HG03064 (cell line): Measurements from ENCODE around the gene PPP1R12B.
"Not testable (repeated sequence)": the region's sequence is repeated elsewhere in the genome, so short reads cannot be mapped to it uniquely, and the experiment has no call there.

Experiments used
- ATAC-seq: cut with Tn5 transposase; IDR thresholded peaks from one replicate; pipeline ENCODE4 v1.9.1; 2021; ENCODE audit warnings: low read depth; ENCODE audit not compliant: unreplicated experiment

Gene PPP1R12B

DNA sequence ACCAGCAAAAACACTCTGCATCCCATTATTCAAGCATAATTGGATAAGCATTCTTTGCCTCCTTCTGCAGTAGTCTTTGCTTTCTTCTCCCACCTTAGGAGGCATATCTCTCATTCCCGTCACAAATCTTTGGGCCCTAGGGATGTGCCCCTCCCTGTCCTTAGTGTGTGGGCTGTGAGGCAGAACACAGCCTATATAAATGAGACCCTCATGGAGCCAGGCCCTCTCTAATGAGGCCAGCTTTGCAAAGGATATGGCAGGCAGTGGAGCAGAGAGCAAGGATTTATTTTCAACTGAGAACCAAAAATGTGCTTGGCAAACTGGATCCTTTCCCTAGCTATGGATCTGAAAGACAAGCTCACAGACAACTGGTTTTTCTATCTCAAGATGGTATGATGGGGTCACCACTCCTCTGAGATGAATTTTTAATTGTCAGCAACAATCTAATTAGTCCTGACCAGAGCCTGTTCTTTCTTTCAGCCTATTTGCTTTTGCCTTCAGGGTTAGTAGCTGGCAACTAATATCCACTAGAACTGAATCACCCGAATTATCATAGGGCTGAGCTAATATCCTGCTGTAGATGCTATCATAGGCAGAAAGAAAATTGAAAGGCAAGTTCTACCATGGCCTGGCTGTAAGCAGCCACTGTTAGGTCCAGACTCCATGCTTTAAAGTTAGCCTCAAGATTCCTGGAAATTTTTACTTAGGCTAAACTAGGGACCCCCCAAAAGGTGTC, 227.6 kb downstream of the PPP1R12B start:
- ATAC-seq: no peak

DNA sequence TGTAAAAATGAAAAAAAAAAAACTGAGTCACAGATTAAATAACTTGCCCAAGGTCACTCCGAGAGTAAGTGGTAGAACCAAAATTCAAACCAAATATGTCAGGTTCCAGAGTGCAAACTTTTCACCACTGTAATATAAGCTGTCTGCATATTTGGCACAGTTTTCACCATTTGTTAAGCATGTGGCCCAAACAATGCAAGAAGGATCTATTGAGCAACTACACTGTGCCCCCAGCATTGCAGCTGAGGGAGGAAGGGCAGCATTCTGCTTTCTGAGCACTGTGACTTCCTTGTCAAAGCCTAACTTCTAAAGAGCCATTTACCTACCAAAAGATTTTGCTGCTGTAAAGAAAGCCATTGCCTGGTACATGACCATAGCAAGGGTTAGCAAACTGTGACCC, 228.3 kb downstream of the PPP1R12B start:
- ATAC-seq: no peak

DNA sequence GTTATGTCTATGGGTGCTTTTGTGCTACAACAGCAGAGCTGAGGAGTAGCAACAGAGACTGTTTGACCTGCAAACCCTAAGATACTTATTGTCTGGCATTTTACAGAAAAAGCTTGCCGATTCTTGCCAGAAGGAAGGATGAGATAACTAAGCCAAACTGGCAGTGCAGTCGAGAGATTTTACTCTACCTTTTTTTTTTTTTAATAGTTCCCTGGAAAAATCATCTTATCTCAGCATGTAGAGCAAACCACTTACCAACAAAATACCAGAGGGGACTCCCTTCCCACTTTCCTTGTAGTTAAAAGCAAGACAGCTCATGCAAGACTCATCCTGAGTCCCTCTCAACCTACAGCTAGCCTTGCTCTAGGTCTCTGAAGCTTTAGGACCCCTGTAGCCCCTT, 228.9 kb downstream of the PPP1R12B start:
- no peak for ATAC-seq

DNA sequence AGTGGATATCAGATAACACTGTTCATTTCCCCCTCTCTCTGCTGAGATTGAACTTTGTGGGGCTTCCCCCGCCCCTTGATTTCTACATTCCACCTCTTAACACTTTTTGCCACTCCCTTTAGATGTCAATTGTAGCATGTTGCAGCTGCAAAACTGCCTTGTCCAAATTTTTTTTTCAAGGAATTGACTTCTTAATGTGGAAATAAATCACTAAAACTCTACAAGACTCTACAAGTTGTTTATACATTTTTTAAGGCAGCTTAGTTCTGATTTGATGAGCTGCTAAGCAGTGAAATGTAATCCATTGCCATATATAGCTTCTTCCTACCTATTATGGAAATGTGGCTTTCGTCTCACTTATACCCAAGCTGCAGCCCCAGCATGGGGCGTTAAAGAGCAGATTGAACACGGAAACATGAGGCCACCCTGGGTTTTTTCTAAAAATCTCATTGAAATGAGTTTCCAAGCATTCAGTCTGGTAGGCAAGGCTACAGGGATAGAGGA, 229.6 kb downstream of the PPP1R12B start:
- no peak for ATAC-seq

DNA sequence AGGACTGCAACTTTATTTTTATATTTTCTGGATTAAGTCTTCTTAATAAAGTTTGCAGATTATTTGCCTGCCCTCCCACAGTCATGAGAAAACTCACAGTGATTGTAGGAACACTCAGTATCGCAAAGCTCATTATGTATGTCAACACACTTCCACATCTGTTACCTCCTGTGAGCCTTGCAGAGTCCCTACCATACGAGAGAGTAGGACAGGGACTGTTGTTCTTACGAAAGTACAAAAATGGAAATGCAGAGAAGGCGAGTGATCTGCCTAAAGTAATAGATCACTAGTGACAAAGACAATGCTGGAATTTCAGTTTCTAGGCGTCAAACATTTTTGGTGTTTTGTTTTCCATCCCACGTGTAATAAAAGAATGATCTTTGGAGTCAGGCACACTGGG, 230.1 kb downstream of the PPP1R12B start:
- no peak for ATAC-seq

DNA sequence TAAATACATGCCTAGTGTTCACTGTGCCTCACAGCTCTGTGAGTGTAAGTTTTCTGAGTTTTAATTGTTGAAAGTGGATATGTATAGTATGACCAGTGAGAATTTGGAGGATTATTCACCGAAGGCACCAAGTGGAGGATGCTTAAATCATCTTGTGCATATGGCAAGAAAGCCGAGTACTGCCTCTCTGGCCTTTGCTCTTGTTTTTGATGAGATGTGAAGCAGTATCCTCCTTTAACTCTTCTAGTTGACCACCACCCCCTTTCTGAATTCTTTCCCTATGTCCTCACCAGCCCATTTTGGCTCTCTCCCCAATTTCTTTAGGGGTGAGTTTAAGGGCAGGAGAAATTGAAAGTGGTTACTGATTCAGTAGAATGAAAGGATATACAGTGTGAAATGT, 231.3 kb downstream of the PPP1R12B start:
- ATAC-seq: no peak

DNA sequence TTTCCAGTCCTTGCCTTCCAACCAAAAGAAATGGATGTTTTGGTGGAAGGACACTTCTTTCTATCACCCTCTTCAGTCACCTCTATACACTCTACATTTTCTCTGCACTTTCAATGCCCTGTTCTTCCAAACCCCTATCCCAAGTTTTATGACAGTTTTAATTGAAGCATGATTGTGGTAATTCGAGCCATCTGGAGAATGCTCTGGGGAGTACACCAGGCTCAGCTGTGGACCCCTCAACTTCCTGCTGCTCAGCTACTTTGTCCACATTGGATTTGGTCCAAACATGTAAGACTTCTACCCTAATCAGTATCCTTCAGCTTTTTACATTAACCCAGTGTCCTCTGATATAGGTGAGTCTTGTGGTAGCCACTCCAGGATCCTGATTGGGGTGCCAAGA, 232.1 kb downstream of the PPP1R12B start:
- ATAC-seq: no peak

DNA sequence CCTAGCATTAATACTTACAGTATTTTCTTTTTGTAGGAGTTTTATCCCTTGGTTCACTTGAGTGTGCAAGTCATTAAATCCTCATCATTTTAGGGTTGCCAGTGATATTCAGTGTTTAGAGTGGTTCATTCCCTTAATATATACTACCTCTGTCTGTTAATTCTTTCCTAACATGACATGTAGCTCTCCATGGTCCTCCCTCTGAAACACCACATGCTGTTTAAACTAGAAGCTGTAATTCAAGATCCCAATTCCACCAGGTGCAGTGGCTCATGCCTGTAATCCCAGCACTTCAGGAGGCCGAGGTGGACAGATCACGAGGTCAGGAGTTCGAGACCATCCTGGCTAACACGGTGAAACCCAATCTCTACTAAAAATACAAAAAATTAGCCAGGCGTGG, 233.9 kb downstream of the PPP1R12B start:
- not testable (repeated sequence) for ATAC-seq

DNA sequence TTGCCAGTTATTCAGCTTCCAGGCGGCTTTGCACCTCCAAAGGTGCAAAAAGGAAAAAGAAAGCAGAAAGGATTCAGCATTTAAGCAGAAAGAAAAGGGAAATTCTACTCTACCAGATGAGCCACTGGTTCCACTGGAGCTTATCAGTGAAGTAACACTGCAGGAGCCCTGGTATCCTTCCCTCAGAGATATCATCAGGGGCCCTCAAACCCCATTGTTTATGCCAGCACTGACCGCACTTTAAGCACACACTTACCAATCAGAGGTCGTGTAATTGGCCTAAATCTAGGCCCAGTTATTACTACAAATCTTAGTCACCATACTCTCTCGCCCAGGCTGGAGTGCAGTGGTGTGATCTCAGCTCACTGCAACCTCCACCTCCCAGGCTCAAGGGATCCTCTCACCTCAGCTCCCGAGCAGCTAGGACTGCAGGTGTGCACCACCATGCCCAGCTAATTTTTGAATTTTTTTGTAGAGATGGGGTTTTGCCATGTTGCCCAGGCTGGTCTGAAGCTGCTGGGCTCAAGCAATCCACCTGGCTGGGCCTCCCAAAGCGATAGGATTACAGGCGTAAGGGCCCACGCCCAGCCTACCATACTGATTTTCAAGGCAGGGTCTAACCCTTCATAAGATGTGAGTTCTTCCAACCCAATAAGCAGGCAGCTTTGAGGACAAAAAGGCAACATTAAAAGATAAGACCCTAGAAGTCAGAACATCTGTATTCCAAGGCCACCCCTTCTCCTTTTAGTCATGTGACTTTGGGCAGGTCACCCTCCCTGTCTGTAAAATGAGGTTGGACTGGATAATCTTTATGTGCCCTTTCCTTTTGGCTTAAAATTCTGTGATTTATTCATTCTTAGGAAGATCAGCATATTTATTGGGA, 236.4 kb downstream of the PPP1R12B start:
- no peak for ATAC-seq

DNA sequence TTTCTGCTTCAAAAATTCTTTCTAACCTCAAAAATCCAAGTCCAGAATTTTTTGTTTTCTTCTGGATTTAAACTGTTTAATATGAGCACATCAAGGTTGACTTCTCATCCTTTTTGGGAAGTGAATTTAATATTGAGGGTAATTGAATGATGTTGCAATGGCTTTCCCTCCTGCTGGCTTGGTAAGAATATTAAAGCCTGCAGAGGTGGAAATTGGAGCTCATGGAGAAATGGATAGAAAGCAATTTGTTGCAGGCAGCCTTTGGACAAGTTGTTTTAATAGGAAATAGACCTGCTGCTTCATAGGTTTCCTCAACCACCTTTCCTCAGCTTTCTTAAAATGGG, 237.1 kb downstream of the PPP1R12B start:
- no peak for ATAC-seq

DNA sequence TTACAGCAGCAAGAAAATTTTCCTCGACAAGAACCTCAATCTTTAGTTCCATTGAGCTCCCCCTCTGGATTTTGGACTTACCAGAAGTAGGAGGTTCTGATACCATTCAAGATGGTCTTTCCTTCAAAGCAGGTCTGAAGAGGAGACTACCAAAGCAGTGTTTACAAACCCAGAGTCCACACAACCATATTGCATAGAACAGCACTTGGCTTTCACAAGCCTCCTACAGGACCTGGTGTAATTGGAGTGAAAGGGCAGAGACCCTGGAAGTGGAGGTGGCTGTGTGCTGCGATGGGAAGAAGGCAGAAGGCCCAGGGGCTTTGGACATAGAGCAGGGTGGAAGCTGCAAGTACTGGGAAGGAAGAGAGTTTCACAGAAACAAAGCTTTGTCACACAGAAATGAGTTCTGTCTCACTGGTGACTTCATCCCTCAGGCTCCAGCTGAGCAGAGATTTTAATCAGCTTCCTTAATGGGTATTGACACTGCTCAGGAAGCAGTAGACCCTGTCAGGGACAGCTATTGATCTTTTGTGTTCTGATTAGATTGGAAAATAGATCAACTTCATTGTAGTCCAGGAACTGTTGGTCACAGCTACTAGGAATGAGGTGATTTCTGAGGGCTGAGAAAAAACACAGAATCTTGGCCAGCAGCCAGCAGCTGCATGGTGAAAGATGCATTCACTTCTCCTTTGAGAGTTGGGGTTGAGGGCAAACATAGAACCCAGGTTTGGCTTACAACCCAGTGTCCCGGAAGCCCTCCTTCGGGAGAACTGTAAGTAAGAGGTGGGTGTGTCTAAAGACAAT, 237.7 kb downstream of the PPP1R12B start:
- ATAC-seq: no peak

DNA sequence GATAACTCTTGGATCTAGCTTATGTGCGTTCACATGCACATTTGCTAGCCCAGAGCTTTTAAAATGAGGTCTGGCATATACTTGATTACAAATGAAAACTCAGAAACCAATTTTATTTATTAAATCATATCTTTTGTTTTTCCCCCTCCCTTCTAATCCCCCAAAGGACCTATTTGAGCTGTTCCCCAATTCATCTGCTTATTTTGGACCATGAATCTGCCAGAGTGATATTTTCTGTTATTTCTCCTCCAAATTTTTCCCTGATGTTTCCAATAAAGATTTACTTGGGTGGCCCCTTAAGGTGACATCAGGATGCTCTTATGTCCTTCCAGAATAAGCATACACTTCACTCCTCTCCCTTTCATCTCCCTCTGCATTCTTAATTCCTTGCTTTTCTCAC, 238.4 kb downstream of the PPP1R12B start:
- no peak for ATAC-seq

DNA sequence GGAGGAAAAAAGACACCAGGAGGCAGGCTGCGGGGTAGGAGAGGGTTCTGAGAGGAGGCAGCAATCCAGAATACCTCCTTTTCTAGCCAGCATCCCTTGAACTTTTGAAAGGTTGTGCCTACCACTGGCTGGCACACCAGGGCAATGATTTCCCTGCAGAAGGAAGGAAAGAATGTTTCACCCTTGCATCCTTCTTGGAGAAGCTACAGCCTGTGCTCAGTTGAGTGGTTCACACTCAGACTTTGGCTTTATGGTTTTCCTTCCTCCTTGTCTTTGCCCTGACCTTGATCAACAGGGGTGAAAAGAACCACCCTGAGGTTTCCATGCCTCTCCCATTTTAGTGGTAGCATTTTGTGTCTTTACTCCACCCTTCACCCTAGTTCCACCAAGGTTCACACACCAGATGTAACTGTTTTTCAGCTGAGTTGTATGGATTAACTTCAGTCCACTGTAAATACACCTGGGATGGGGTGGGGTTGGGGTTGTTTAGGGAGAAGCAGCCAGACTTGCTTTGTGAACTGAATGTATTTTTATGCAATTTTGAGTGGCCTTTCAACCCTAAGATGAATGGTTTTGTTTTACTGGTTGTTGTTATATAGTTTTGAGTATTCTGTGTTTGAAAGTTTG, 239.5 kb downstream of the PPP1R12B start:
- ATAC-seq: no peak

DNA sequence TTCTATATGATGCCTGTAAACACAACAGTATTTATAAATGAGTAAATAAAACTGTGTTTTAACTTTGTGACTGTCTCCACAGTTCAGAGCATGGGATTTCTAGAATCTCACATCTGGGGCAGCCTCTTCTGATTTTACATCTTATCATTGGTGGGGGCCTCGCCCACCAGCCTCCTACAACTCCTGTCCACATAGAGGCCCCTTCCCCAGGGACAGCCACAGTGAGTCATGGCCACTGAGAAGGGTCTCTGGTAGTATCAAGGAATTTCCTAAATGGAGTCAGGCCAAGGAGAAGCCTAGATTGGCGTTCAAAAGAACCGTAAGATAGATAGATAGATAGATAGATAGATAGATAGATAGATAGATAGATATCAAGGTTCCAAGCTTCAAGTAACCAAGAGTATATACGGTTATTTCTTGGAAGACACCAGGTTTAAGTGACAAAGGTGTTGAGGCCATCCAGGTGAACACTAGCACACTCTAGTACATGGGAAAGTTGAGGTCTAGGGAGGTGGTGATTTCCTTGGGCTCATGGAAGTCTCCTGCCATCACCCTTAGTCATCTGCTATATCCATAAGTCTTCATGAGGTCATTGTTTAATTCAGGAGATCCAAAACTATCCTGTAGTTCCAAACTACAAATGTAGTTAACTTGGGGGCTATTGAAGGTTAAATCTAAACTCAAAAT, 240.1 kb downstream of the PPP1R12B start:
- ATAC-seq: no peak

DNA sequence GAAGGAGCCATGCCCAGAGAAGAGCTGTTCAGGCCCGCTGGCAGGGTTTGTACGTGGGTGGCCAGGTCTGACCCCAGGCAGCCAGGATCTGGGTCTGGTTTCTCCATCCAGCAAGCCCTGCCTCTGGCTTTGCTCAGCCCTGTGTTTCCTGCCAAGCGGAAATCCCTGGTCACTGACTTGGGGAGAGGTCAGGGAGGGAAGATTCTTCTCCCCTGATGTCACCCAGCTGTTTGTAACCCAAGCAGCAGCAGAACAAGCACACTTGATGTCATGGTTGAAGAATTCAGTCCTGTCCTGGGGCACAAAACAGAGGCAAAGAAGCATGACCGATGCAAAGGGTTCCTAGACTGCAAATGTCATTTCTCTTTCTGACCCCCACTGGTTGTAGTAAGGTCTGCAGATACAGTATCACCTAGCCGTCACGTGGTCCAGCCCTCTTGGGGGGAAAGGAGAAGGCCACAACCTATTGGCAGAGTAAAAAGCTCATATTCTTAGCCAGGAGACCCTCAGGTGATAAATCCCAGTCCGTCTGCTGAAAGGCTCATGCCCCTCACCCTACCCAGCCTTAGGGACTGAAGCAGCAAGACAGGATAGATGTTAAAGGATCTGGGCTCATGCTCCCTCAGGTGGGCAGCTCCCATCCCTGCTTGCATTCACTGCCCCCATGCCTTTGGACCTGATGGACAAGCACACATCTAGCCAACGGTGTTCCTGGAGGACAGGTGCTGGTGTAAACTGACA, 240.9 kb downstream of the PPP1R12B start:
- no peak for ATAC-seq

DNA sequence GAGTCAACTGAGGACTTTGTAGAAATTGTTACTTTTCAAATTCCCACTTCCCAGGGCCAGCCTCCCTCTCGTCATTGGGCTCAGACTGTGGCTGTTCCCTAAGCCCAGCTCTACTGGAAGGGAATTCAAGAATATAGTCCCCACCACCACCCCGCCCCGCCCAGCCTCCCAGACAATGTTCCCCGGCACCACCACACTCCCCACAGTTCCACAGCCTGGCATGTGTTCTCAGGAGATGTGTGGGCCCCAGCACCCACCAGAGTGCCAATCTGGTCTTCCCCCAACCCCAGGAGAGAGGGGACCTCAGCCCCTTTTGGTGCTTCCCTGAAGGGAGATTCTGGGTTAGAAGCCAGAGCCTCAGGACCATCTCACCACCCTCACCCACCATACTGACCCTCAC, 241.6 kb downstream of the PPP1R12B start:
- no peak for ATAC-seq

DNA sequence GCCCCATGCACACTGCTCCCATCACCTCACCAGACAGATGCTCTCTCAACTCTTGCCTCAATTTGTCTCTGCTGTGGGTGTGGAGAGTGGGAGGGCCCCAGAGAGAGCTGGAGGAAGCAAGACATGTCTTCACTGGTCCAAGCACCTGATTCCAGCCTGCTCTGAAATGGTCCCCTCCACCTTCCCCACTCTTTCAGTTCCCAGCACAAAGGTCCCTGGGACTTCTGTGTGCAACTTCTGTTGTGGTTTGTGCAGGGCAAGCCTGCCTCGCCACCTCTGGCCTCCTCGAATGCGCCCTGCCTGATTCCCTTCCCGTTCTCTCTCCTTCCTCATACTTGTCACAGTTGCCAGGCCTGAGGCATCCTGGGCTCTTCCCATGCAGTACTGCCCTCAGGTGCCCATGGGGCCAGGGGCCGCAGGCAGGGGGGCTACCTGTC, 242.5 kb downstream of the PPP1R12B start:
- no peak for ATAC-seq

DNA sequence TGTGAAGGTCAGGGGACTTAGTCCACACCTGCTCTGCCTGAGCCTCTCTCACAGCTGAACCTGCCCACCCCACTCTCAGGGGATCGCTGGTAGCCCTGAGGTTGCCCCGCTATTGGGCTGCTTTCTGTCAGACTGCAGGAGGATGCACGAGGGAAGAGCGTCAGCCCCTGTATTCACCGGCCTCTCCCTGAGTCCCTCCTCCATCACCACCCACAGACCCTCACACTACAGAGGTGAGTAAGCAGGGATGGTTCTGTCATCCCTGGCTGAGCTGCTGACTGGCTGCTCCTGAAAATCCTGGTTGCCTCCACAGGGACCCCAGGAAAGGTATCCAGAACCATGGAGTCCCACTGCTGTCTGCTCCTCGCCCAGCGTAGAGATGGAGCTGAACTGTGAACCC, 243.0 kb downstream of the PPP1R12B start:
- ATAC-seq: no peak

DNA sequence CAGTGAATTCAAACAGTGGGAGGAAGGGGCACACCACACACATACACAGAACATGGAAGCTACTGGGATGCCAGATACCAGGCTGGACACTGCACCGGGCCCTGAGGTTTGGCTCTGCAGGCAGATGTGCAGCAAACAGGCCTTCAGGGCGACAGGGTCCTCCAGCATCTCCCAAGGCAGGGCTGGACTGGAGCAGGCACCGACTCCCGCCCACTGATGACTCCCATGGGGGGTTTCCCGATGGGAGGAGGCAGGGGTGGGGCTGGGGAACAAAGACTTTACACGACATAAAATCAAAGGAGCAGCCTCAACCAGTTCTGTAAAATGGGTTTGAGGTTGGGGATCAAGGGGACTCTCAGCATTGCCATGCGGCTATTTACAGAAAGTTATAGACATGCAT, 243.6 kb downstream of the PPP1R12B start:
- no peak for ATAC-seq
